Measurements from ENCODE around the gene LDAH. TPM values are rescaled to one million over a fixed set of nuclear protein-coding genes. Genes with fewer than 3 reads are reported as not detected.
A peak's percentile ranks its signal among the peaks of the same experiment; 100 is the strongest.

Gene LDAH
- total RNA-seq, 6 experiments from 2014 or later: 18.3 to 23.2 (median 20.2) TPM

- DNase-seq: no peak
- H3K27me3 Mint-ChIP-seq (ENCODE audit: insufficient read depth): no peaks in the 10 kb centered on the region; the same call in 1 of the 2 replicates
- TF ChIP-seq CTCF (IDR thresholded peaks at IDR 0.05): no peak
- peaks cover 11% of the 10 kb centered on the region for H3K36me3 Mint-ChIP-seq (ENCODE audit: low read depth)
- H3K4me3 Mint-ChIP-seq: no peak overlapping the region
- no peak overlapping the region for H3K27ac Mint-ChIP-seq
- H3K9me3 Mint-ChIP-seq: no peaks in the 10 kb centered on the region
- H3K4me1 Mint-ChIP-seq (ENCODE audit: low read depth): no peaks in the 10 kb centered on the region
Measured at GRCh38 chr2:20759487-20759886, 63.4 kb downstream of the LDAH start.

- no peak for TF ChIP-seq CTCF (IDR thresholded peaks at IDR 0.05)
- DNase-seq: no peak
- Mint-ChIP-seq H3K27ac (no peak overlapping the region), H3K27me3 (ENCODE audit: insufficient read depth) (no peaks in the 10 kb centered on the region; the same call in 1 of the 2 replicates), H3K36me3 (ENCODE audit: low read depth) (peaks cover 11% of the 10 kb centered on the region), H3K9me3 (no peaks in the 10 kb centered on the region), H3K4me3 (no peak overlapping the region), H3K4me1 (ENCODE audit: low read depth) (no peaks in the 10 kb centered on the region)
Measured at GRCh38 chr2:20758997-20759396, 63.9 kb downstream of the LDAH start.

- H3K9me3 Mint-ChIP-seq: no peaks in the 10 kb centered on the region
Measured at GRCh38 chr2:20757405-20758090, 65.4 kb downstream of the LDAH start.

GRCh38 chr2:20755132-20755800, 67.6 kb downstream of the LDAH start:
- H3K27ac Mint-ChIP-seq: no peak overlapping the region
- no peak for DNase-seq

More at GRCh38 chr2:20757405-20758090, 65.4 kb downstream of the LDAH start:
- H3K4me3 Mint-ChIP-seq: no peak overlapping the region
- H3K27me3 Mint-ChIP-seq (ENCODE audit: insufficient read depth): no peaks in the 10 kb centered on the region
- DNase-seq: no peak
- no peak overlapping the region for H3K27ac Mint-ChIP-seq
- no peak for TF ChIP-seq CTCF (IDR thresholded peaks at IDR 0.05)
- no peaks in the 10 kb centered on the region for H3K4me1 Mint-ChIP-seq (ENCODE audit: low read depth)
- peaks cover 11% of the 10 kb centered on the region for H3K36me3 Mint-ChIP-seq (ENCODE audit: low read depth)

GRCh38 chr2:20752293-20752692, 70.6 kb downstream of the LDAH start:
- no peaks in the 10 kb centered on the region for H3K9me3 Mint-ChIP-seq
- H3K36me3 Mint-ChIP-seq (ENCODE audit: low read depth): no peaks in the 10 kb centered on the region
- no peak overlapping the region for H3K27ac Mint-ChIP-seq
- DNase-seq: no peak
- H3K4me1 Mint-ChIP-seq (ENCODE audit: low read depth): no peaks in the 10 kb centered on the region
- H3K27me3 Mint-ChIP-seq (ENCODE audit: insufficient read depth): no peaks in the 10 kb centered on the region
- TF ChIP-seq CTCF (IDR thresholded peaks at IDR 0.05): no peak
- H3K4me3 Mint-ChIP-seq: no peak overlapping the region

More at GRCh38 chr2:20755132-20755800, 67.6 kb downstream of the LDAH start:
- Mint-ChIP-seq H3K4me3 (no peak overlapping the region), H3K4me1 (ENCODE audit: low read depth) (no peaks in the 10 kb centered on the region), H3K9me3 (no peaks in the 10 kb centered on the region), H3K27me3 (ENCODE audit: insufficient read depth) (no peaks in the 10 kb centered on the region), H3K36me3 (ENCODE audit: low read depth) (peaks cover 5% of the 10 kb centered on the region)
- TF ChIP-seq CTCF (IDR thresholded peaks at IDR 0.05): peak; percentile 34; the same call in 1 of the 2 replicates
